Stimulated activated CD8-positive, alpha-beta memory T cell treated with anti-CD3 and anti-CD28 coated beads, Interleukin-7, amount 100 ng/mL, for 4 hours (primary cell): Measurements from ENCODE around the gene PRICKLE4.

ENCODE experiments used
- DNase-seq, 2 donors: peaks; one replicate each; pipeline ENCODE4 v3.0.0-alpha.2; 2020; ENCODE audit warnings: low read depth in 2 of 2

Gene PRICKLE4

DNA sequence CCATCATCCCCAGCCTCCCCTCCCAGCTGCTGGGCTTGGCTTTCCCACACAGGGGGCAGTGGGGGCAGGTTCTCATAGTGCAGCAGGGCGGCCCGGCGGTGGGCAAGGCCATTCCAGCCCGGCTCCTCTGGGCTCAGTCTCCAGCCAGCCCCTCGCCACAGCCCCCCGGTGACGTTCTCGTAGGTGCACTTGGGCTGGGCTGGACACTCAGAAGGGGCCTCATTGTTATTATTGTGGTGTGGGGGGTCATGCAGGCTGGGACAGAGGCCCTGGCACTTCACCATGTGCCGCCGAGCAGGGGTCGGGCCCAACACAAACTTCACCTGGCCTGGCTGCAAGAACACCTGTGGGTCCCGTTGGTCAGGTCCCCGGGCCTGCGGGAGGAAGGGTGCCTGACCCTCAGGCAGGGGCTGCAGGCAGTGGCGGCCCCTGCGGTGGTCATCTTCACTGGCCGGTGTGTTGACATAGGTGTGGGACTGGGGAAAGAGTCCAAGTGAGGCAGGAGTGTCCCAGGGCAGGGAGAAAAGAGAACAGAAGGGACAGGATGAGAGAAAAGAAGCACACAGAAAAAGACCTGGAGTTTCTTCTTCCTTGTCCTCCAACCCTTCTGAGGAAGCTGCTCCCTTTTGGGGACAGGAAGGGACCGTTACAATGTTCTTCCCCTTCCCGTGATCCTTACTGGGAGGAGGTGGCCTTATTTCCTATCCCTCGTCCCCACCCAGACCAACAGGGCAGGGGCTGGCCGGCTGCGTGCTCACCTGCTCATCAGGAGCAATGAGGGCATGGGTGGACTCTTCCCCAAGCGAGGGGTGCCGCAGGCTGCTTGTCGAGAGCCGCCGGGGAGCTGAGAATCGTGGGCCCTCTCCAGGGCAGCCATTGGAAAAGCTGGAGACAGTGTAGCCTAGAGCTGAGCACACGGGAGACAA is 9.3 kb upstream of the PRICKLE4 start:
- no peak for DNase-seq

DNA sequence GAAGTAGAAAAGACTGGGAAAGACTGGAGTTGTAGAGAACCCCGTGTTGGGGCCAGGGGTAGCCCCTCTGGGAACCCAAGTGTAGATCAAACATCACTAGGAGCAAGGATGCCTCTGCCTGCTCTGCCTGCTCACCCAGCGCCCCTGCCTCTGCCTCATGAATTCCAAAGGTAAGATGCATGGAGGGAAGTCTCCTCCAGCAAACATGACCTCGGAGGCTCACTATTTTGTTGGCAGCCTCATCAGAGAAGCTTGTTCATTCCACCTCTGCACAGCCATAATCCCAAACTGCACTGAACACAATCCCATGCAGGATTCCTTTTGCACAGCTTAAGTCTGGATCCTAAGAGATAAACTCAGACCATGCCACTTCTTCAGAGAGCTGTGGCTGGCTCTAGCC is 5.7 kb upstream of the PRICKLE4 start:
- DNase-seq = no peak

- DNase-seq = no peak
Measured at GRCh38 chr6:41775293-41775882, 5.2 kb upstream of the PRICKLE4 start.

- no peak for DNase-seq
Measured at GRCh38 chr6:41777551-41778285, 2.9 kb upstream of the PRICKLE4 start.

- DNase-seq = no peak
Measured at GRCh38 chr6:41778895-41779294, 1.7 kb upstream of the PRICKLE4 start.

GRCh38 chr6:41779336-41779735 is 1.2 kb upstream of the PRICKLE4 start:
- DNase-seq = no peak

- peak; percentile 98 for DNase-seq
Measured at GRCh38 chr6:41779788-41780550, 613 bp upstream of the PRICKLE4 start, which contains the start of gene FRS3. TSS of gene FRS3 (minus strand) at chr6:41779900. CDS start at chr6:41776987, 2,913 bp downstream.

DNA sequence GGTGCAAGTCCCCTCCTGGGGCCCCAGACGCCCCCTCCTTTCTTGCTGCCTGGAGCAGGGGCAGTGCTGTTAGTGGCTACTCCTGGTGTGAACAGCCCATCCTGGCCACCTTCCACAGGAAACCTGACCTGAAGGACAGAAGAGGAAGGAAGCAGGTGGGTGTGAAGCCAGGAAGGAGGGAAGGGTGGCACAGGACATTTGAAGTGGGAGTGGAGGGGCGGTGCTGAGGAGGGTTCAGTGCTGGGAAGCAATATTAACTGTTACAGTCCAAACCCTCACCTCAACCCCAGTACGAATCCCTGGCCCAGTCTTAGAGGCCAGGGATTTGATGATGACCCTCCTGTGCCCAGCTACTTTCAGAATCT is 766 bp downstream of the PRICKLE4 start:
- no peak for DNase-seq

DNA sequence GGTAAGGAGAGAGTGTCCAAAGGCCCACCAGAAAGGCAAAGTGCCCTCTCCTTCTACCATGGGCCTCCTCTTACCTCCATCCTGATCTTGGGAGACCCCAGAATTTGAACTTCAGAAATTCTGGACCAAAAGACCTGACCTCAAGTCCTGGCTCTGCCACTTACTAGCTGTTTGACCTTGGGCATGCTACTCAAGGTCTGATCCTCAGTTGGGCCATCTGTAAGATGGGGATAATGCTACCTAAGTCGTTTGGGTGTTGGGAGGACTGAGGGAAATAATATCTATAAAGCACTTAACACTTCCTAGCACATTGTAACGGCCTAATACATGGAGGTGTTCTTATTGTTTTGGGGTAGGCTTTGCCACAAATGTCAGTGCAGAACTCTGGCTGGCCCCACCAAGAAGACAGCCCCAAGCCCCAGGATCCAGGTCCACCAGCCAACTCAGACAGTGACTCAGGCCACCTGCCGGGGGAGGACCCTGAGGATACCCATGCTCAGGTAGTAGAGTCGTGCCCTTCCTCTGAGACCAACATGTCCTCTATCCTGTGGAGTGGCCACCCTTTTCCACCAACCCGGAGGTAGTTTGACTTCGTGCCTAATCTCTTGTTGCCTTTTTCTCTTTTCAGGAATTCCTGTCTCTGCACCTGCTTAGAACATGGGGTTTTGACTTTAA is 2.7 kb downstream of the PRICKLE4 start:
- DNase-seq = no peak

DNA sequence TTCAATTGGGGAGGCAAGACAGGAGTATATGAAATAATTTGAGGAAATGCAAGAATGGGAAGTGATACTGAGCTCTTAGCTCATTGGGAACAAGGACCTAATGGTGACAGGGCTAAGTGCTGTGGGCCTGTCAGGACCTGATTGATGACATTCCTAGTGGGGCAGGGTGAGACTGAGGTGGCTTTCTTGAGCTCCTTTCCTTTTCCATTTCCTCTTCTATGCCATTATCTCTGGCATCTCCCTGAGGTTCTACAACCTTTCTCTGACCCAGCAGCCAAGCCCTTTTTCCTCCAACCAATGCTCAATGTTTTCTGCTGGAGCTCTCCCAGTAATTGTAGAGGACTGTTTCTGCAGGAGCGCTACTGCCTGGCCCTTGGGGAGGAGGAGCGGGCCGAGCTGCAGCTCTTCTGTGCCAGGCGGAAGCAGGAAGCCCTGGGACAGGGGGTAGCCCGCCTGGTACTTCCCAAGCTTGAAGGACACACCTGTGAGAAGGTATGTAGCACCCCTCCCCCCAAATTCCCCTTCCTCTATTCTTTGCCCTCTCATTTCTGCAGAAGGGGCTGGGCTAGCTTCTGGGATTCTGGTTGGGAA is 4.1 kb downstream of the PRICKLE4 start:
- no peak for DNase-seq

DNA sequence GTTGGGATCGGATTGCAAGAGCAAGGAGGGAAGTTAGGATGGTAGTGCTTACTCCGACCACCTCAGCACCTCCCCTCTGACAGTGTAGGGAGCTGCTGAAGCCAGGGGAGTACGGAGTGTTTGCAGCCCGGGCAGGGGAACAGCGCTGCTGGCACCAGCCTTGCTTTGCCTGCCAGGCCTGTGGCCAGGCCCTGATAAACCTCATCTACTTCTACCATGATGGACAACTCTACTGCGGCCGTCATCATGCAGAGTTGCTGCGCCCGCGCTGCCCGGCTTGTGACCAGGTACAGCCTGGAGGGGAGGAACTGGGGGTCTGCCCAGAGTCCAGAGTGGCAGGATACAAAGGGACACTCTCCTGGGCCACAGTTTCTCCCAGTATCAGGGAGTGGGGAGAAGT is 4.7 kb downstream of the PRICKLE4 start:
- DNase-seq = no peak

GRCh38 chr6:41785689-41786450 is 5.3 kb downstream of the PRICKLE4 start:
- DNase-seq = no peak

- DNase-seq = peak; percentile 72 to 80
Measured at GRCh38 chr6:41786451-41787218, 6.1 kb downstream of the PRICKLE4 start.

DNA sequence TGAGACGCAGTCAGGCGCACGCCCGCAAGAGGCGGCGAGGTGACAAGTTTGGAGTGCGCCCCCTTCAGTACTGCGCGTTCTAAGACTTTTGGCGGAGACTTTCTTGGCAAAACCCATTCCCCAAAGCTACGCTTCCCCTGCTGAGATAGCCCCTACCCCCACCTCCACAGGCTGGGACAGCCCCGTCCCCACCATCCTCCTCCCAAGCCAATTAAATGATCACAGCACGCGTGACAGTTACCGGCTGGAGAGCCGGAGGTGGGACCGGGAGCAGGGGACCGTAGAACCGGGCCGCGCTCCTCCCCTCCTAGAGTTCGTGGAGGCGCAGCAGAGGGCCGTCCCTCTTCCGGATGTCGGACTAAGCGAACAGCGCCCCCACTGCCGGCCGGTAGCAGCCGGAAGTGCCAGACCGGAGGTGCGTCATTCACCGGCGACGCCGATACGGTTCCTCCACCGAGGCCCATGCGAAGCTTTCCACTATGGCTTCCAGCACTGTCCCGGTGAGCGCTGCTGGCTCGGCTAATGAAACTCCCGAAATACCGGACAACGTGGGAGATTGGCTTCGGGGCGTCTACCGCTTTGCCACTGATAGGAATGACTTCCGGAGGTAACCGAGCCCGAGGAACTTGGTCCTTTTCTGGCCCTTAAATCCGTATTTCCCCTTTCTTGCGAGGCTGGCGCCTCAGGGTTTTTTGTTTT is 6.8 kb downstream of the PRICKLE4 start, which contains the start of gene TOMM6:
TOMM6 (plus strand) TSS at position 476 of the 699 bp plus-strand sequence; CDS start at position 480, 4 bp downstream.
- peak; percentile 88 to 92 for DNase-seq

GRCh38 chr6:41789390-41789724 is 8.8 kb downstream of the PRICKLE4 start:
- no peak for DNase-seq

GRCh38 chr6:41790045-41790444 is 9.5 kb downstream of the PRICKLE4 start:
- DNase-seq = no peak

GRCh38 chr6:41791305-41791704 is 10.7 kb downstream of the PRICKLE4 start:
- no peak for DNase-seq

GRCh38 chr6:41791984-41792383 is 11.4 kb downstream of the PRICKLE4 start:
- DNase-seq = no peak

- no peak for DNase-seq
Measured at GRCh38 chr6:41796474-41796873, 15.9 kb downstream of the PRICKLE4 start.
